Endothelial cell (in vitro differentiated cells): Measurements from ENCODE around the gene UROD. TPM values are rescaled to one million over a fixed set of nuclear protein-coding genes. Genes with fewer than 3 reads are reported as not detected.
"Not testable (repeated sequence)": the region's sequence is repeated elsewhere in the genome, so short reads cannot be mapped to it uniquely, and the experiment has no call there.

ENCODE experiments used
- DNase-seq: peaks from one replicate; pipeline ENCODE4 v3.0.0; 2021; ENCODE audit warnings: low spot score
- H3K27ac Mint-ChIP-seq: one replicate; pipeline ENCODE4 v1.8.0; 2021; ENCODE audit warnings: mixed read lengths, inconsistent platforms; ENCODE audit not compliant: unreplicated experiment
- H3K27me3 Mint-ChIP-seq: one replicate; pipeline ENCODE4 v1.8.0; 2021; ENCODE audit warnings: mild to moderate bottlenecking, moderate library complexity, mixed read lengths, inconsistent platforms; ENCODE audit not compliant: unreplicated experiment
- H3K36me3 Mint-ChIP-seq: one replicate; pipeline ENCODE4 v1.8.0; 2021; ENCODE audit warnings: mild to moderate bottlenecking, low read depth, mixed read lengths, inconsistent platforms; ENCODE audit not compliant: unreplicated experiment
- H3K4me1 Mint-ChIP-seq: one replicate; pipeline ENCODE4 v1.8.0; 2021; ENCODE audit warnings: mild to moderate bottlenecking, mixed read lengths, inconsistent platforms; ENCODE audit not compliant: unreplicated experiment
- H3K4me3 Mint-ChIP-seq: one replicate; pipeline ENCODE4 v1.8.0; 2021; ENCODE audit warnings: mild to moderate bottlenecking, mixed read lengths, inconsistent platforms; ENCODE audit not compliant: unreplicated experiment
- H3K9me3 Mint-ChIP-seq: one replicate; pipeline ENCODE4 v1.8.0; 2021; ENCODE audit warnings: mixed read lengths, inconsistent platforms; ENCODE audit not compliant: unreplicated experiment
- CTCF ChIP-seq: fragments of 200-600 bp; sonication (generic); IDR thresholded peaks from one replicate; pipeline ENCODE4 v1.5.0; 2021; ENCODE audit warnings: antibody characterized with exemption; ENCODE audit not compliant: unreplicated experiment
- total RNA-seq: library from RNA; stranded (reverse); fragmentation: NEBNext Ultra II Directional; extraction: Animal tissue kit (Norgen Biotek cat#: 25700); gene quantifications from one replicate; pipeline ENCODE4 v1.2.1, GENCODE V29; 2021; ENCODE audit not compliant: unreplicated experiment

Gene UROD
- total RNA-seq, 1 donor from 2014 or later: 151 TPM

GRCh38 chr1:45051005-45051772 is 39.1 kb downstream of the UROD start:
- Mint-ChIP-seq H3K27ac (no peak overlapping the region), H3K9me3 (no peaks in the 10 kb centered on the region), H3K4me1 (no peaks in the 10 kb centered on the region), H3K4me3 (no peak overlapping the region), H3K36me3 (peaks cover 4% of the 10 kb centered on the region), H3K27me3 (no peaks in the 10 kb centered on the region)
- TF ChIP-seq CTCF: no peak
- no peak for DNase-seq

GRCh38 chr1:45057542-45057941 is 45.5 kb downstream of the UROD start:
- Mint-ChIP-seq H3K27ac (no peak overlapping the region), H3K4me3 (no peak overlapping the region)

GRCh38 chr1:45059829-45060228 is 47.8 kb downstream of the UROD start:
- no peaks in the 10 kb centered on the region for H3K27me3 Mint-ChIP-seq
- H3K36me3 Mint-ChIP-seq: peaks cover 4% of the 10 kb centered on the region
- no peaks in the 10 kb centered on the region for H3K9me3 Mint-ChIP-seq
- H3K27ac Mint-ChIP-seq: no peak overlapping the region
- H3K4me1 Mint-ChIP-seq: no peaks in the 10 kb centered on the region
- no peak for DNase-seq
- H3K4me3 Mint-ChIP-seq: no peak overlapping the region
- no peak for TF ChIP-seq CTCF

More at GRCh38 chr1:45057542-45057941, 45.5 kb downstream of the UROD start:
- Mint-ChIP-seq H3K27me3 (no peaks in the 10 kb centered on the region), H3K4me1 (no peaks in the 10 kb centered on the region), H3K36me3 (peaks cover 4% of the 10 kb centered on the region), H3K9me3 (no peaks in the 10 kb centered on the region)
- DNase-seq: no peak
- TF ChIP-seq CTCF: no peak

GRCh38 chr1:45062463-45062862 is 50.4 kb downstream of the UROD start:
- not testable (repeated sequence) for H3K27me3 Mint-ChIP-seq, H3K4me1 Mint-ChIP-seq, DNase-seq, H3K27ac Mint-ChIP-seq, H3K4me3 Mint-ChIP-seq, H3K36me3 Mint-ChIP-seq, H3K9me3 Mint-ChIP-seq

GRCh38 chr1:45065083-45065482 is 53.0 kb downstream of the UROD start:
- TF ChIP-seq CTCF: no peak
- H3K4me3 Mint-ChIP-seq: no peak overlapping the region
- no peak overlapping the region for H3K27ac Mint-ChIP-seq
- no peaks in the 10 kb centered on the region for H3K4me1 Mint-ChIP-seq
- no peaks in the 10 kb centered on the region for H3K36me3 Mint-ChIP-seq
- no peaks in the 10 kb centered on the region for H3K27me3 Mint-ChIP-seq
- no peak for DNase-seq
- no peaks in the 10 kb centered on the region for H3K9me3 Mint-ChIP-seq

Other genes with a start within 250 kb of the UROD start
- 1,789 TPM for gene RPS8, start 236.7 kb upstream of the UROD start, total RNA-seq
- 0.18 TPM for gene BEST4, start 224.1 kb upstream of the UROD start, total RNA-seq
- gene PLK3, start 211.9 kb upstream of the UROD start, total RNA-seq: 17.2 TPM
- gene DYNLT4, start 204.9 kb upstream of the UROD start, total RNA-seq: 1.4 TPM
- gene BTBD19, start 203.7 kb upstream of the UROD start, total RNA-seq: 10.4 TPM
- gene PTCH2, start 169.0 kb upstream of the UROD start, total RNA-seq: 0.51 TPM
- gene EIF2B3, start 25.7 kb upstream of the UROD start, total RNA-seq: 16.6 TPM
- gene HECTD3, start 930 bp upstream of the UROD start, total RNA-seq: 58.2 TPM
- gene ZSWIM5, start 194.4 kb downstream of the UROD start, total RNA-seq: 6.6 TPM